IMR-90 (cell line): ENCODE data around the gene NLRP1. TPM values are rescaled to one million over a fixed set of nuclear protein-coding genes. Genes with fewer than 3 reads are reported as not detected.
A peak's percentile ranks its signal among the peaks of the same experiment; 100 is the strongest.

Experiments
- ATAC-seq: fragments of 200-7000 bp; cut with Tn5 transposase; 2 replicates; pipeline ENCODE4 v1.9.1; 2020; ENCODE audit warnings: low read depth, mild to moderate bottlenecking, moderate library complexity
- BruUV-seq: library from RNA; stranded (reverse); fragments of 400-500 nt; replicated peaks from 2 replicates; lab custom pipeline; 2021; lab: Mats Ljungman, UMichigan
- CTCF ChIA-PET: fragments of 300-600 bp; formaldehyde crosslinking; extraction: SDS; loops from one replicate; lab custom pipeline; 2021; ENCODE audit warnings: antibody characterized with exemption; lab: Yijun Ruan, JAX
- POLR2A ChIA-PET: fragments of 300-600 bp; sonication (Branson Sonifier 250); formaldehyde crosslinking; loops from one replicate; lab custom pipeline; 2022; ENCODE audit warnings: antibody characterized with exemption; ENCODE audit not compliant: unreplicated experiment; lab: Charles Lee
- DNase-seq: peaks from one replicate; pipeline ENCODE4 v3.0.0; 2013
- H2AFZ ChIP-seq: replicated peaks from 2 replicates; pipeline ENCODE3; 2013; ENCODE audit warnings: low read length, mild to moderate bottlenecking; ENCODE audit not compliant: poor library complexity
- H2AK5ac ChIP-seq: 2 replicates; pipeline ENCODE4 v1.6.1; 2013; ENCODE audit warnings: low read depth, low read length, inconsistent platforms
- H2AK9ac ChIP-seq: replicated peaks from 2 replicates; pipeline ENCODE3; 2013; ENCODE audit warnings: mild to moderate bottlenecking, low read depth, low read length, moderate library complexity; ENCODE audit not compliant: poor library complexity
- H2BK120ac ChIP-seq: 2 replicates; pipeline ENCODE4 v1.6.1; 2013; ENCODE audit warnings: low read depth, low read length, inconsistent platforms
- H2BK15ac ChIP-seq: 3 replicates; pipeline ENCODE4 v1.6.1; 2013; ENCODE audit warnings: low read depth, low read length, inconsistent platforms
- H2BK20ac ChIP-seq: 2 replicates; pipeline ENCODE4 v1.6.1; 2013; ENCODE audit warnings: low read depth, mild to moderate bottlenecking, inconsistent platforms, low read length, moderate library complexity
- H2BK5ac ChIP-seq: 2 replicates; pipeline ENCODE4 v1.6.1; 2013; ENCODE audit warnings: mild to moderate bottlenecking, low read depth, low read length, inconsistent platforms; ENCODE audit not compliant: poor library complexity, severe bottlenecking
- H3K14ac ChIP-seq: replicated peaks from 2 replicates; pipeline ENCODE4 v1.6.1; 2013; ENCODE audit warnings: low read depth, low read length, inconsistent platforms
- H3K18ac ChIP-seq: 2 replicates; pipeline ENCODE4 v1.6.1; 2013; ENCODE audit warnings: low read depth, low read length, control low read depth
- H3K23ac ChIP-seq: 2 replicates; pipeline ENCODE4 v1.6.1; 2013; ENCODE audit warnings: low read depth, low read length, inconsistent platforms
- H3K27ac ChIP-seq: 2 replicates; pipeline ENCODE4 v1.5.1; 2013; ENCODE audit warnings: mild to moderate bottlenecking, control low read depth, low read length; ENCODE audit not compliant: insufficient read depth
- H3K27me3 ChIP-seq: 2 replicates; pipeline ENCODE4 v1.6.1; 2013; ENCODE audit warnings: low read length; ENCODE audit not compliant: control insufficient read depth, insufficient read depth
- H3K36me3 ChIP-seq: 2 replicates; pipeline ENCODE4 v1.6.1; 2013; ENCODE audit warnings: low read length, mixed read lengths; ENCODE audit not compliant: control insufficient read depth, insufficient read depth
- H3K4ac ChIP-seq: 2 replicates; pipeline ENCODE4 v1.6.1; 2013; ENCODE audit warnings: low read depth, low read length, inconsistent platforms
- H3K4me1 ChIP-seq: 2 replicates; pipeline ENCODE4 v1.6.1; 2013; ENCODE audit warnings: low read length, mixed read lengths; ENCODE audit not compliant: control insufficient read depth, insufficient read depth
- H3K4me2 ChIP-seq: 2 replicates; pipeline ENCODE4 v1.6.1; 2013; ENCODE audit warnings: low read depth, mild to moderate bottlenecking, control low read depth, low read length, moderate library complexity
- H3K4me3 ChIP-seq: 2 replicates; pipeline ENCODE4 v1.5.1; 2013; ENCODE audit warnings: low read depth, mild to moderate bottlenecking, control low read depth, low read length, moderate library complexity; ENCODE audit not compliant: insufficient read depth
- H3K56ac ChIP-seq: 2 replicates; pipeline ENCODE4 v1.6.1; 2013; ENCODE audit warnings: low read length, inconsistent platforms; ENCODE audit not compliant: insufficient read depth; ENCODE audit errors: extremely low read depth
- H3K79me1 ChIP-seq, 2 experiments: 2 replicates each; pipeline ENCODE4 v1.6.1; 2013; ENCODE audit warnings: low read length in 2 of 2, inconsistent platforms in 1 of 2, low read depth in 1 of 2
- H3K9ac ChIP-seq: 2 replicates; pipeline ENCODE4 v1.6.1; 2013; ENCODE audit warnings: low read depth, low read length, control low read depth
- H3K9me1 ChIP-seq: 2 replicates; pipeline ENCODE4 v1.6.1; 2013; ENCODE audit warnings: low read length, inconsistent platforms; ENCODE audit not compliant: insufficient read depth
- H3K9me3 ChIP-seq: 2 replicates; pipeline ENCODE4 v1.6.1; 2013; ENCODE audit warnings: low read length; ENCODE audit not compliant: control insufficient read depth, insufficient read depth
- H4K20me1 ChIP-seq: 2 replicates; pipeline ENCODE4 v1.6.1; 2013; ENCODE audit warnings: low read length, inconsistent platforms; ENCODE audit not compliant: insufficient read depth
- H4K5ac ChIP-seq: 2 replicates; pipeline ENCODE4 v1.6.1; 2013; ENCODE audit warnings: mild to moderate bottlenecking, low read depth, low read length, control low read depth
- H4K8ac ChIP-seq, 2 experiments: 2 replicates each; pipeline ENCODE4 v1.6.1; 2013; ENCODE audit warnings: low read depth in 2 of 2, low read length in 2 of 2, control low read depth in 1 of 2, inconsistent platforms in 1 of 2
- H4K91ac ChIP-seq: 2 replicates; pipeline ENCODE4 v1.6.1; 2013; ENCODE audit warnings: low read depth, low read length, inconsistent platforms; ENCODE audit not compliant: insufficient read depth
- FOS ChIP-seq: fragments of 150-350 bp; IDR thresholded peaks from 2 replicates; pipeline ENCODE4 v1.6.1; 2016; ENCODE audit warnings: low read depth, low read length
- MXI1 ChIP-seq: IDR thresholded peaks from 2 replicates; pipeline ENCODE4 v1.6.1; 2012; ENCODE audit warnings: low read depth, mild to moderate bottlenecking, low read length, moderate library complexity, borderline replicate concordance
- POLR2A ChIP-seq: IDR thresholded peaks from 2 replicates; pipeline ENCODE4 v1.6.1; 2012; ENCODE audit warnings: mild to moderate bottlenecking, low read depth, low read length
- RAD21 ChIP-seq: IDR thresholded peaks from 2 replicates; pipeline ENCODE4 v1.6.1; 2012; ENCODE audit warnings: low read length, improper control_type of control experiment
- WGBS, 2 experiments: methylation state at CpG; one replicate each; pipeline versions ENCODE4 v1.1.5 to v1.1.7; 2013; ENCODE audit warnings: missing lambda C conversion rate in 2 of 2; ENCODE audit not compliant: insufficient read length in 1 of 2; ENCODE audit errors: extremely low coverage in 2 of 2; 5-methylcytosine and 5-hydroxymethylcytosine counted together
- dilution Hi-C: fragments of 300-500 bp; cut with HindIII; formaldehyde crosslinking; loops from one replicate; pipeline ENCODE4 v1.14.3; 2018; ENCODE audit warnings: low sequenced_read_pairs; ENCODE audit not compliant: unreplicated experiment
- in situ Hi-C: fragments of 300-500 bp; cut with MboI; formaldehyde crosslinking; loops from 3 replicates; pipeline ENCODE4 v1.14.3; 2019; ENCODE audit warnings: low sequenced_read_pairs, inconsistent platforms, mixed read lengths
- intact Hi-C: fragments of 100-400 bp; cut with micrococcal nuclease; formaldehyde crosslinking; loops from 2 replicates; pipeline ENCODE4 v1.10.0; 2022
- polyA plus RNA-seq, 3 experiments: library from polyadenylated mRNA; depleted of rRNA; stranded (reverse); fragments of >200 nt; gene quantifications; 2 replicates each; pipeline ENCODE4 v1.2.3, GENCODE V29; 2012; ENCODE audit warnings: low replicate concordance in 1 of 3
- total RNA-seq: library from RNA; depleted of rRNA; stranded (reverse); fragments of >200 nt; gene quantifications from 2 replicates; pipeline ENCODE4 v1.2.3, GENCODE V29; 2012

NLRP1 gene
- total and polyA plus RNA-seq, 2 of the 4 experiments (the other 2 are of a cell fraction): 134 to 340 TPM

GRCh38 chr17:5561736-5562571 lies 22.4 kb downstream of the NLRP1 start:
- Histone ChIP-seq H3K79me1 (peaks cover 18 to 39% of the 10 kb centered on the region in 2 experiments), H3K36me3 (peaks cover 17% of the 10 kb centered on the region), H2AK9ac (peak overlapping the region; percentile 26), H2AK5ac (no peak overlapping the region), H3K9ac (no peak overlapping the region), H3K4me1 (peaks cover 5% of the 10 kb centered on the region), H4K8ac (no peak overlapping the region), H3K9me1 (peaks cover 9% of the 10 kb centered on the region; the same call in 1 of the 2 replicates), H3K27ac (no peak overlapping the region), H2BK5ac (no peak overlapping the region), H4K20me1 (no peaks in the 10 kb centered on the region), H3K14ac (no peak overlapping the region), H2BK20ac (no peak overlapping the region), H4K5ac (no peak overlapping the region), H2AFZ (no peak overlapping the region), H3K4me3 (no peak overlapping the region), H3K9me3 (no peaks in the 10 kb centered on the region), H3K56ac (no peak overlapping the region), H3K27me3 (no peaks in the 10 kb centered on the region), H3K18ac (no peak overlapping the region), H4K91ac (no peak overlapping the region), H2BK15ac (no peak overlapping the region), H3K23ac (no peak overlapping the region), H3K4me2 (no peak overlapping the region), H2BK120ac (no peak overlapping the region), H3K4ac (no peak overlapping the region)
- no TSS peak for BruUV-seq
- DNase-seq: no peak
- dilution Hi-C loops: no loop called here
- ChIA-PET POLR2A (no interaction called here), CTCF (no interaction called here)
- WGBS, 2 experiments: 79% methylated on average over 6 of the region's 14 CpGs; no CpG with 5 or more reads in 1 of the 2 experiments
- in situ Hi-C loops: no loop called here
- no peak for ATAC-seq
- intact Hi-C loops: no loop called here
- TF ChIP-seq FOS (no peak), MXI1 (no peak), POLR2A (no peak), RAD21 (no peak)
